PFSK-1 (cell line): ENCODE measurements around the gene CD48.

Experiments used
- FOXP2 ChIP-seq: optimal IDR thresholded peaks from 2 replicates; pipeline ENCODE3; 2011; ENCODE audit warnings: borderline replicate concordance, control low read depth, inconsistent platforms; ENCODE audit not compliant: insufficient read depth; ENCODE audit errors: extremely low read length, extremely low read depth
- POLR2AphosphoS5 ChIP-seq: IDR thresholded peaks from 2 replicates; pipeline ENCODE4 v1.6.1; 2012; ENCODE audit warnings: low read depth, mild to moderate bottlenecking, control low read depth, low read length, moderate library complexity
- SIN3A ChIP-seq: IDR thresholded peaks from 2 replicates; pipeline ENCODE4 v1.6.1; 2012; ENCODE audit warnings: mild to moderate bottlenecking, low read length, moderate library complexity, borderline replicate concordance; ENCODE audit not compliant: insufficient read depth
- TAF1 ChIP-seq: IDR thresholded peaks from 2 replicates; pipeline ENCODE4 v1.6.1; 2012; ENCODE audit warnings: low read length, control low read depth, borderline replicate concordance; ENCODE audit not compliant: insufficient read depth
- TF ChIP-seq, protein P1 (sequence below), 2 experiments: IDR thresholded peaks; 2 replicates each; pipeline versions ENCODE4 v1.6.1 to v1.8.0; 2011 to 2012; ENCODE audit warnings: low read depth in 2 of 2, low read length in 2 of 2, control low read depth in 1 of 2, inconsistent platforms in 1 of 2, mild to moderate bottlenecking in 1 of 2, moderate library complexity in 1 of 2; ENCODE audit not compliant: insufficient read depth in 1 of 2

Gene CD48

DNA sequence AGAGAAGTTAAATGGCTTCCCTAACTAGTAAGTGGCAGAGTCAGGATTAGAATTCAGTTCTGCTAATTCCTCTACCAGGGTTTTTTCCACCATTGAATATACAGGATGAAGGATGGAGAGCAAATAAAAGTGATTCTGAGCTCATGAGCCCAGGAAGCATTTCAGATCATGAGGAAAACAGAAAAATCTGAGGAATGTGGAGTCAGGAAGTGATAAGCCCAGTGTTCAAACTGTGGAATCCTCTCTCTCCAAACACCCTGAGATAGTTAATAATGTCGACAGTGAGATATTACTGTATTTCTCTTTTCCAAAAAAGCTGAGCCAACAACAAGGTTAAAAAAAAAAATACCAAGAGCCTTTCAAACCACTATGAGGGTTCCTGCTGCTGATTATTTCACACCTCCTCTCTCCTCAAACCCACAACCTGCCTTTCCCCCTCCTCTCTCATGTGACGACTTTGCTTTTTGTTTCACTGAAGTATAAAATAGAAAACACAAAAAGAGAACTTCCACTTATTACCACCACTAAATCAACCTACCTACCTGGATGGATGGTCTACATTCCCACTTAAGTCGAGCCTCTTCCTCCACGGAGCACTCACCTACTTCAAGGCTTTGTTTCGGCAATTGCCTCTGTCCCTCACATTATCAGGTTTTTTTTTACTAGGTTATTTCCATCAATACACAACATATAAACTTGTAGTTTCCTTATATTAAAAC is 73.6 kb downstream of the CD48 start:
- TF ChIP-seq, protein P1, sequence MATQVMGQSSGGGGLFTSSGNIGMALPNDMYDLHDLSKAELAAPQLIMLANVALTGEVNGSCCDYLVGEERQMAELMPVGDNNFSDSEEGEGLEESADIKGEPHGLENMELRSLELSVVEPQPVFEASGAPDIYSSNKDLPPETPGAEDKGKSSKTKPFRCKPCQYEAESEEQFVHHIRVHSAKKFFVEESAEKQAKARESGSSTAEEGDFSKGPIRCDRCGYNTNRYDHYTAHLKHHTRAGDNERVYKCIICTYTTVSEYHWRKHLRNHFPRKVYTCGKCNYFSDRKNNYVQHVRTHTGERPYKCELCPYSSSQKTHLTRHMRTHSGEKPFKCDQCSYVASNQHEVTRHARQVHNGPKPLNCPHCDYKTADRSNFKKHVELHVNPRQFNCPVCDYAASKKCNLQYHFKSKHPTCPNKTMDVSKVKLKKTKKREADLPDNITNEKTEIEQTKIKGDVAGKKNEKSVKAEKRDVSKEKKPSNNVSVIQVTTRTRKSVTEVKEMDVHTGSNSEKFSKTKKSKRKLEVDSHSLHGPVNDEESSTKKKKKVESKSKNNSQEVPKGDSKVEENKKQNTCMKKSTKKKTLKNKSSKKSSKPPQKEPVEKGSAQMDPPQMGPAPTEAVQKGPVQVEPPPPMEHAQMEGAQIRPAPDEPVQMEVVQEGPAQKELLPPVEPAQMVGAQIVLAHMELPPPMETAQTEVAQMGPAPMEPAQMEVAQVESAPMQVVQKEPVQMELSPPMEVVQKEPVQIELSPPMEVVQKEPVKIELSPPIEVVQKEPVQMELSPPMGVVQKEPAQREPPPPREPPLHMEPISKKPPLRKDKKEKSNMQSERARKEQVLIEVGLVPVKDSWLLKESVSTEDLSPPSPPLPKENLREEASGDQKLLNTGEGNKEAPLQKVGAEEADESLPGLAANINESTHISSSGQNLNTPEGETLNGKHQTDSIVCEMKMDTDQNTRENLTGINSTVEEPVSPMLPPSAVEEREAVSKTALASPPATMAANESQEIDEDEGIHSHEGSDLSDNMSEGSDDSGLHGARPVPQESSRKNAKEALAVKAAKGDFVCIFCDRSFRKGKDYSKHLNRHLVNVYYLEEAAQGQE (IDR thresholded peaks at IDR 0.05; ENCODE audit: insufficient read depth in 1 of 2, low read depth in 2 of 2, low read length in 2 of 2): no peak
- TF ChIP-seq SIN3A: no peak
- TF ChIP-seq POLR2AphosphoS5: no peak
- TF ChIP-seq TAF1: no peak
- TF ChIP-seq FOXP2: no peak

DNA sequence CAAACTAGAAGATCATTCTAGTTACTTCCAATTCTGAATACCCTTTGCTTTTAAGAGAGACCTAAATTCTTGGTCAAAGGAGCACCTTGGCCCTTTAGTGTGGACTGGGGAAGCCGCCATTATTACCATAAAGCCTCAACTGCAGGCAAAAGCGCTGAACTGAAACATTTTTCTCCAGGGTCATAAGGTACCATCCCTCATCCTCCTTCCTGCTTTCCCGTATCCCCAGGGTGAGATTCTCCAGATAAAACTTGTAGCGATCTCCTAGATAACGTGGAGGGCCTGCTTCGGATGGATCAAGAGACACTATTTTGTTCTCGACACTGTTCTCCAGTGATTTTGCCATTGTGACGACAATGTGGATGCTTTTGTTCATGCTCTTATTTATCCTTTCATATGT is 74.6 kb downstream of the CD48 start:
- no peak for TF ChIP-seq POLR2AphosphoS5
- no peak for TF ChIP-seq SIN3A
- TF ChIP-seq, protein P1 (IDR thresholded peaks at IDR 0.05; ENCODE audit: insufficient read depth in 1 of 2, low read depth in 2 of 2, low read length in 2 of 2): no peak
- TF ChIP-seq TAF1: no peak
- TF ChIP-seq FOXP2: no peak

DNA sequence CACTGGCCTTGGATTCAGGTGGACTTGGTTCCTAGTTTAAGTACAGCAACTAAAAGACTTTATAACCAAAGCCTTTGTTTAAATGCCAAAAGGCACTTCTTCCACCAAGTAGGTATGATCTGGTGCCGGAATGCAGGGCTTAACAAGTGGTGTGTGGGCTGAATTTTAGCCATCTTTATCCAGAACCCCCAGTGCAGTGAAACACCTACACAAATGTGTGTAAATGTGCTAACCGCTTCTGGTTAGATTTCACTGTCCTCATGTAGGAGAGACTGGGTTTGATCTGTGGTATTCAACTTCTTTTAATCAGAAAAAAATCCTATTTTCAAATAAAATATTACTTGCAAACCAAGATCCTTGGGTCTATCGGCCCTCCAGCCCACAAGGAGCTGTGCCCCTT is 75.1 kb downstream of the CD48 start:
- no peak for TF ChIP-seq SIN3A
- TF ChIP-seq TAF1: no peak
- no peak for TF ChIP-seq POLR2AphosphoS5
- TF ChIP-seq, protein P1 (IDR thresholded peaks at IDR 0.05; ENCODE audit: insufficient read depth in 1 of 2, low read depth in 2 of 2, low read length in 2 of 2): no peak
- no peak for TF ChIP-seq FOXP2

DNA sequence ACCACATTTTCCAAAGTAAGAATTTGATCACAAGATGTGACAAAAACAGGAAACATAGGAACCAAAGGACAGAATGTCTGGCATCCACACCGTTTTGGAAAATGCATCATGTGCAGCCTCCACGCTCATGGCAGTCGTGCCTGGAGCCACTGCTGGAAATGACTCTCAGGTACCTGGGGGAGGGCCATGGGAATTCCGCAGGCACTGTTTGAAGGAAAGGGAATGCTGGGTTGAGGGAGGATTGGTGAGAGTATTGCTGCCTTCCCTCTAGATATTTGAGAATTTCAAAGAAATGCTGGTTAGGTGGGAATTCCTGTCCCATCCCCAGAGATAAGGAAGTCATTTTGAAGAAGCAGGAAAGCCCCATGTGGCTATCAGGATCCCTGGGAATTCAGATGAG is 75.5 kb downstream of the CD48 start:
- TF ChIP-seq SIN3A: no peak
- TF ChIP-seq TAF1: no peak
- no peak for TF ChIP-seq POLR2AphosphoS5
- no peak for TF ChIP-seq FOXP2
- TF ChIP-seq, protein P1 (IDR thresholded peaks at IDR 0.05; ENCODE audit: insufficient read depth in 1 of 2, low read depth in 2 of 2, low read length in 2 of 2): no peak
